Measurements from ENCODE around the gene GSTT4.
"Not testable (repeated sequence)": the region's sequence is repeated elsewhere in the genome, so short reads cannot be mapped to it uniquely, and the experiment has no call there.

Gene GSTT4

DNA sequence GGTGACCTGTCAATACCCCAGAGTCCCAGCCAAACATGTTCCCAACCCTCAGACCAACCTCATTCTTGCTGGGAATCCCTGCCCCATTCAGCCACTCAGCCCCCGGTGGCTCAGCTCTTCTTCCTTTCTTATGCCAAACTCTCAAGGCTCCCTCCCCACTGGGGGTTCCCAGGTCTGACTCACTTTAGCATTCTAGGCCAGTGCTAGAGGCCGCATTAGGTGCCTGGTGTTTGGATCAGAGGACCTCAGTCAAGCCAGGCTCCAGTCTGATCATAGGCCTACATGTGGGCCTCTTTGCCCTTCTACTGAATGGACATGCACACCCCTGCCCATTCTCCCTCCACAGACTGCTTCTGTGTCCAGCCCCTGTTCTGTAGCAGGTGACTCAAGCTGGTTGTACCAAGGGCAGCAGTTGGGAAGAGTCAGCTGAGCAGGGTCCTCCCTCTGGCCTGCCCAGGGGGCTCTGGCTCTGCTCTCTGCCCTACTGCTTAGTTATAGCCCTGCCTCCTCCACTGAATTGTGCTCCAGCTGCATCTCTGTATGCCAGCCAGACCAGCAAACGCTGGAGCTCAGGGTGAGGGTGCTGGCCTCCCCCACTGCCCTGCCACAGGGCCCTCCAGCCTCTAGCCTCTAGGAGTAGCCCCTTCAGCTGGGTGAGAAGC is 15.5 kb downstream of the GSTT4 start:
- in situ Hi-C loops (cut with MboI; ENCODE audit: low sequenced_read_pairs), result not testable (repeated sequence)

DNA sequence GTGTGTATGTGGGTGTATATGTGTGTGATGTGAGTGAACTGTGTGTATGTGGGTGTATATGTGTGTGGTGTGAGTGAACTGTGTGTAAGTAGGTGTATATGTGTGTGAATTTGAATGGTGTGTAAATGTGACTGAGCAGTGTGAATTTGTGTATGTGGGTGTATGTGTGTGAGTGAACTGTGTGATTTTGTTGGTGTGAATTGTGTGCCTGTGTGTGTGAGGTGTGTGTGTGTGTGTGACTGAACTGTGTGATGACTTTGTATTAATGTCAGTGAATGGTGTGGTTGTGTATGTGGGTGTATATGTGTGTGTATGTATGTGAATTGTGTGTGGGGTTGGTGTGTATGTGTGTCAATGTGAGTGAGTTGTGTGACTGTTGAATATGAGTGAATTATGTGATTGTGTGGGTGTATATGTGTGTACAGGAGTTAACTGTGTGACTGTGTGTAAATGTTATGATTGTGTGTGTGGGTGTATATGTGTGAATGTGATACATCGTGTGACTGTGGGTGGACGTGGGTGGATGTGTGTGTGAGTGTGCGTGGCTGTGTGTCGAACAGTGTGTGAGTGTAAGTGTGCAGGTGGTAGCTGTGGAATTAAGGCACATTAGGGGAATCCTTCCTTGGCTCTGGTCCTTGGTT is 18.6 kb downstream of the GSTT4 start:
- in situ Hi-C loops (cut with MboI; ENCODE audit: low sequenced_read_pairs), result not testable (repeated sequence)

DNA sequence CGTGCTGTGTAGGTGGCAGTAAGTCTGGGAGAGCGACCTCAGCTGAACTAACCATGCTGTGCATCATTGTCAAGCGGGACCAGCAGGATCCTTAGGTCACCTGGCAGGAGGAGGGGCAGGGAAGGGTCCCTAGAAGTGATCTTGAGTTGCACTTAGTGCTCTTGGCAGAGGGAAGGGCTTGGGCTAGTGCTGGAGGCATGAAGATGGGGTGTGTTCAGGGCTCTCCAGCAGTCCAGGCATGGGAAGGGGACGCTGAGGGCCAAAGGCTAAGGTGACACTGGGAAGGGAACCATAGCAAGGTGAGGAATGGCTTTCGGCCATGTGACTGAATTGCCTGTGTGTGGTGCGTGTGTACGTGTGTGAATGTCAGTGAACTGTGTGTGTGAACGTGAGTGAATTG is 19.2 kb downstream of the GSTT4 start:
- in situ Hi-C loops (cut with MboI; ENCODE audit: low sequenced_read_pairs), result not testable (repeated sequence)

DNA sequence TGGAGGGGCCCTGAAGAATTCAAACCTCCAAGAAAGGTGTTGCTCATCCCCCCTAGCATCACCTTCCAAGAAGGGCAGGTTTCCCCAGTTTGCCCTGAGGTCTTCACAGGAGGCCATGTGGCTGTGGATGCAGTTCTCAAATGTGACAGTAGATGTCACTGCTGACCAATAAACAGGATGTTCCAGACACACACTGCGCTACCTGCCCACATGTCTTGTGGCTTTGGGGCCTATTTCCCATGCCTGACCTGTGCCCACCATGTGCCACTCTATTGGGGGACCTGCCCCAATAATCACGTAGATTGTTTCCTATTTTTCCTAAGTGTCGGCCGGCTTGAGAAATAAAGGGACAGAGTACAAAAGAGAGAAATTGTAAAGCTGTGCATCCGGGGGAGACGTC is 20.8 kb downstream of the GSTT4 start:
- in situ Hi-C loops (cut with MboI; ENCODE audit: low sequenced_read_pairs), result no loop called here

DNA sequence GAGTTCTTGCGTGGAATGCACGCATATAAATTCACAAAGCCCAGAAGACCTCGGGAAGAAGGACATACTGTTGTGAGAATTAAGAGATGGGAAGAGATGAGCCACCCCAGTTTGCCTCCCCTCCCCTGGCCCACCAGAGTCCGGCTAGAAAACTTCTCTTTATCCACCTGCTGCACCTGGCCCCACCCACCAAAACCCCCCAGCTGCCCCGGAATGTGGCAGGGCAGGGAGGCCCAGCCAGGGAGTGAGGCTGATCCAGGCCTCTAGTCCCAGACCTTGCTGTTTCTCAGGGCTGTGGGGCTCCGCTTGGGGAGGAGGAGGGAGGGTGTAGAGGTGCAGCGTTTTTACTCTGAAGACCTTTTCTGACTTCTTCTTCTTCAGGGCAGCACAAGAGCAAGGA is 24.7 kb downstream of the GSTT4 start:
- in situ Hi-C loops (cut with MboI; ENCODE audit: low sequenced_read_pairs), result not testable (repeated sequence)

DNA sequence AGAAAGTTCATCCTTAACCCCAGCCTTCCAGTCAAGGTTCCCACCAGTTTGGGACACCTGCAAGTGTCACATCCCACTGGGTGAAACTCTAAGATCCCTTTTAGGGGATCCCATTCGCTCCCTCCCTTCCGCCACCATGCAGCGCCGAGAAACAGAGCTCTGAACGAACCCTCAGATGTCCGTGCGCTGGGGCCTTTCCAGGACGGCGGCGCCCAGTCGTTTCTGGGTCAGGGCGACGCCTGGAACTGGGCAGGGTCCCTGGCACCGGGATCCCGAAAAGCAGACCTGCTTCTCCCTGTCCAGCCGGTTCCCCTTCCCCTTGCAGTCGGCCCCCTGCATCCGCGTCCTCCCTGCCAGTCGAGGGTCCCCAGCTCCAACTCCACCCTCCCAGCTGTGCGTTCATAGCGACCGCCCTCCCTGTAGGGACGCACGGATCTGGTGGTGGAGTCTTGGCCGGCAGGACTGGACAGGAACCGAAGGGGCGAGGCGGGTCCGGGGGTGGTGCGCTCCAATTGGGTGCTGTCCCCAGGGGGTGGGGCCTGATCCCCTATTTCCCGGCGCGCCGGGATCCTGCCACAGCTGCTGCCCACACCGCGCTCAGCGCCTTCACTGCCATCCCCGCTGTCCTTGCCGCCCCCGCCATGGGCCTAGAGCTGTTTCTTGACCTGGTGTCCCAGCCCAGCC is 25.6 kb downstream of the GSTT4 start, which contains the start of gene GSTT2:
Gene GSTT2, plus strand, starts transcription at position 578 of the 684 bp plus-strand sequence.
- in situ Hi-C loops (cut with MboI; ENCODE audit: low sequenced_read_pairs), result not testable (repeated sequence)

DNA sequence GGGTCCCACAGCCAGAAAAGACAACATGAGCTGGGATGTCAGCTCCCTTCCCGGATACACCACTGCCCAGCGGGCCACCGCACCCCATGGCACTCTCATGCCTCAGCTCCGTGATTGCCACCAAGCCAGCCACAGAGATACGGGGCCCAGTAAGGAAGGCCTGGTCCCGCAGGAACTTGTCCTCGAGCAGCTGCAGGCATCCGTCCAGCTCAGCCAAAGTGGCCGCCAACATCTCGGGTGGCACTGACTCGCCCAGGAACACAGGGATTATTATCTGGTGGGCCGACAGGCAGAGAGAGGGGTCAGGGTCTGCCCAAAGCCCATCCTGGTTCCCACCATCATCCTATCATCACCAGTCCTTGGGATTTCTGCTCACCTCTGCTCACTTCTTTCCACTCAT is 27.9 kb downstream of the GSTT4 start:
- in situ Hi-C loops (cut with MboI; ENCODE audit: low sequenced_read_pairs), result not testable (repeated sequence)

DNA sequence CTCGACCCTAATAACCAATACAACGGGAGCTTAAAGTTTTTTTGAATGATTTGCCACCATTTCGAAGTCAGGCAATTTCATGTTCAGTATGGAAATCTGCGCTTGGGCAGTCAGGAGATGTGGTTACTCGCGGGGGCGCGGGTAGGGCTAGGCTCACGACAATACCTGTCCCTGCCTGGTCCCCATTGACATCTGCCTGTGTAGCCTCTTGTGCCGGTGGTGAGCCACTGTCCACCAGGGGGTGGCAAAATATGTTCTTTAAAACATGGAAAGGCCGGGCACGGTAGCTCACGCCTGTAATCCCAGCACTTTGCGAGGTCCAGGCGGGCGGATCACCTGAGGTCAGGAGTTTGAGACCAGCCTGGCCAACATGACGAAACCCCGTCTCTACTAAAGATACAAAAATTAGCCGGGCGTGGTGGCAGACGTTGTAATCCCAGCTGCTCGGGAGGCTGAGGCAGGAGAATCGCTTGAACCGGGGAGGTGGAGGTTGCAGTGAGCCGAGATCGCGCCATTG is 30.4 kb downstream of the GSTT4 start:
- in situ Hi-C loops (cut with MboI; ENCODE audit: low sequenced_read_pairs), result not testable (repeated sequence)

DNA sequence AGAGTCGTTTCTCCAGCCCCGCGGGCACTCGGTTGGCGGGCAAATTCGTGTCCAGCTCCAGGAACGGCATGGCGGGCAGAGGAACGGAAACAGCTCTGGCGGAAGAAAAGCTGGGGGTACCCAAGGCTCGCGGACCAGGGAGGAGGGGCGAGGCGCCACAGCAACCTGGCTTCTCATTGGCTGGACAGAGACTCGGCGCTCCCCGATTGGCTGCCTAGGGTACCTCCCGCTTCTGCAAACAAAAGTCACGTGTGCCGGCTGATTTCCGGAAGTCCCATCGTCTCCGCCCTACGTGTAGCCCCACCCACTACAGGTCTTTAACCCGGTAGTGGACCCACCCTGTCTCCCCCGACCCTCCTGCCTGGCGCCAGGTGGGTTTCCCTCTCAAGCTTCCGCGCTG is 30.9 kb downstream of the GSTT4 start, which contains the start of gene DDT:
Gene DDT, minus strand, starts transcription at position 97 of the 400 bp plus-strand sequence. Its CDS starts 27 bp downstream, at position 70.
- in situ Hi-C loops (cut with MboI; ENCODE audit: low sequenced_read_pairs), result not testable (repeated sequence)

DNA sequence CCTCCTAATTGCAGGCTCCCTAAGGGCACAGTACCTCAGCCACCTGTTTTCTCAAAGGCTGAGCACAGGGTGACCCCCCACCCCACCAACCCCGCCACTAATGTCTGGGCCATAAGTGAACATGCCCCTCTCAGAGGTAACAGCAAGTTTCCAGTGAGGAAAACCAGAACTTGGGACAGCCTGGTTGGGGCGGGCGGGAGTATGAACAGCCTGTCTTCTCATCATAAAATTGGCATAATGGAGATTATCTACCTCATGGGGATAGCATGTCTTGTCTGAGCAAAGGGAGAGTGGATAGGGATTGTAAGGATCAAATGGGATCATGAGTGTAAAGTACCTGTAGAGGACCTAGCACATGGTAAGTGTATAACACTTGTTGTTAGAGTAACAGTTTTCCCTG is 33.3 kb downstream of the GSTT4 start:
- in situ Hi-C loops (cut with MboI; ENCODE audit: low sequenced_read_pairs), result not testable (repeated sequence)

DNA sequence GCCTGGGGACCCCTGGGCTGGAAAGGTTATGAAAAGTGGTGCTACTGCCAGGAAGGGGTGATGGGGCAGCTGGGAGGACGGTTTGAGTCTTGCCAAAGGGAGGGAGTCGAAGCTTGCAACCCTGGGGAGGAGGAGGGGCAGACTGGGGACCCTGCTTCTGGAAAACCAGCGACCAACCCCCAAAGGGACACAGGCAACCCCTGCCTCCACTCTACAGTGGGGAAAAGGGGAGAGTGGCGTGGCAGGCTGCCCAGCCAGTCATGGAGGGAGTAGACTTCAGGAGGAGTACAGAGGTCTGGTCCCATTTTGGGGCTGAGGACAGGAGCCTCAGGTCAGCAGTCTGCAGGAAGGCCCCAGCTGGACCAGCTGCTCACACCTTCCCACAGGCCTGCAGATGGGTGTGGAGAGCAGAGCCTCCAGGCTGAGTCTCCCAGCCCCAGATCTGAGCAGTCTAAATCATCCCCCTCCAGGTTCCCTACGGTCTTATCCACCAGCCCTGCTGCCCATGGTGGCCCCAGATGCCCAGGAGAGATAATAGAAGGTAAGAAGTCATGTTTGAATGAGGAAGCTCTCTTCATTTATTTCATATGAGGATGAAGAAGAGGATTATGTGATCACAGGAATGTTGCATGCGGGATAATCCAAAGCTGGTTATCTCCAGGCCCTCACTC is 34.3 kb downstream of the GSTT4 start:
- in situ Hi-C loops (cut with MboI; ENCODE audit: low sequenced_read_pairs), result no loop called here

DNA sequence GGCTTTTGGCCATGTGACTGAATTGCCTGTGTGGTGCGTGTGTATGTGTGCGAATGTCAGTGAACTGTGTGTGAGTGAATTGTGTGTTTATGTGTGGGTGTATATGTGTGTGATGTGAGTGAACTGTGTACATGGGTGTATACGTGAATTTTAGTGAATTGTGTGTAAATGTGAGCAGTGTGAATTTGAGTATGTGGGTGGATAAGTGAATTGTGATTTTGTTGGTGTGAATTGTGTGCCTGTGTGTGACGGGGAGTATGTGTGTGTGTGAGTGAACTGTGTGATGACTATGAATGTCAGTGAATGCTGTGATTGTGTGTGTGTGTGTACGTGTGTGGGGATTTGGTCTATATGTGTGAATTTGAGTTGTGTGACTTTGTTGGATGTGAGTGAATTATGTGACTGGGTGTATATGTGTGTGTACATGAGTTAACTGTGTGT is 35.0 kb downstream of the GSTT4 start:
- in situ Hi-C loops (cut with MboI; ENCODE audit: low sequenced_read_pairs), result no loop called here

DNA sequence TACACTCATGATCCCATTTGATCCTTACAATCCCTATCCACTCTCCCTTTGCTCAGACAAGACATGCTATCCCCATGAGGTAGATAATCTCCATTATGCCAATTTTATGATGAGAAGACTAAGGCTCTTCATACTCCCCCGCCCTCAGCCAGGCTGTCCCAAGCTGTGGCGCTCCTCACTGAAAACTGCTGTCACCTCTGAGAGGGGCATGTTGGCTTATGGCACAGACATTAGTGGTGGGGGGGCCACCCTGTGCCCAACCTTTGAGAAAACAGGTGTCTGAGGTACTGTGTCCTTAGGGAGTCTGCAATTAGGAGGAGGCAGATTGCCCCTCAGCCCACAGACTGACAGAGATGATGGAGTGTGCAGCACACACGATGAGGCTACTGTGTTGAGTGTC is 36.2 kb downstream of the GSTT4 start:
- in situ Hi-C loops (cut with MboI; ENCODE audit: low sequenced_read_pairs), result no loop called here

DNA sequence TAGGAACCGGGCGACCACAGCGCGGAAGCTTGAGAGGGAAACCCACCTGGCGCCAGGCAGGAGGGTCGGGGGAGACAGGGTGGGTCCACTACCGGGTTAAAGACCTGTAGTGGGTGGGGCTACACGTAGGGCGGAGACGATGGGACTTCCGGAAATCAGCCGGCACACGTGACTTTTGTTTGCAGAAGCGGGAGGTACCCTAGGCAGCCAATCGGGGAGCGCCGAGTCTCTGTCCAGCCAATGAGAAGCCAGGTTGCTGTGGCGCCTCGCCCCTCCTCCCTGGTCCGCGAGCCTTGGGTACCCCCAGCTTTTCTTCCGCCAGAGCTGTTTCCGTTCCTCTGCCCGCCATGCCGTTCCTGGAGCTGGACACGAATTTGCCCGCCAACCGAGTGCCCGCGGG is 38.7 kb downstream of the GSTT4 start, which contains the start of gene DDTL:
Gene DDTL, plus strand, starts transcription at position 321 of the 400 bp plus-strand sequence. Its CDS starts 27 bp downstream, at position 348.
- in situ Hi-C loops (cut with MboI; ENCODE audit: low sequenced_read_pairs), result not testable (repeated sequence)

DNA sequence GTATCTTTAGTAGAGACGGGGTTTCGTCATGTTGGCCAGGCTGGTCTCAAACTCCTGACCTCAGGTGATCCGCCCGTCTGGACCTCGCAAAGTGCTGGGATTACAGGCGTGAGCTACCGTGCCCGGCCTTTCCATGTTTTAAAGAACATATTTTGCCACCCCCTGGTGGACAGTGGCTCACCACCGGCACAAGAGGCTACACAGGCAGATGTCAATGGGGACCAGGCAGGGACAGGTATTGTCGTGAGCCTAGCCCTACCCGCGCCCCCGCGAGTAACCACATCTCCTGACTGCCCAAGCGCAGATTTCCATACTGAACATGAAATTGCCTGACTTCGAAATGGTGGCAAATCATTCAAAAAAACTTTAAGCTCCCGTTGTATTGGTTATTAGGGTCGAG is 39.2 kb downstream of the GSTT4 start:
- in situ Hi-C loops (cut with MboI; ENCODE audit: low sequenced_read_pairs), result not testable (repeated sequence)

DNA sequence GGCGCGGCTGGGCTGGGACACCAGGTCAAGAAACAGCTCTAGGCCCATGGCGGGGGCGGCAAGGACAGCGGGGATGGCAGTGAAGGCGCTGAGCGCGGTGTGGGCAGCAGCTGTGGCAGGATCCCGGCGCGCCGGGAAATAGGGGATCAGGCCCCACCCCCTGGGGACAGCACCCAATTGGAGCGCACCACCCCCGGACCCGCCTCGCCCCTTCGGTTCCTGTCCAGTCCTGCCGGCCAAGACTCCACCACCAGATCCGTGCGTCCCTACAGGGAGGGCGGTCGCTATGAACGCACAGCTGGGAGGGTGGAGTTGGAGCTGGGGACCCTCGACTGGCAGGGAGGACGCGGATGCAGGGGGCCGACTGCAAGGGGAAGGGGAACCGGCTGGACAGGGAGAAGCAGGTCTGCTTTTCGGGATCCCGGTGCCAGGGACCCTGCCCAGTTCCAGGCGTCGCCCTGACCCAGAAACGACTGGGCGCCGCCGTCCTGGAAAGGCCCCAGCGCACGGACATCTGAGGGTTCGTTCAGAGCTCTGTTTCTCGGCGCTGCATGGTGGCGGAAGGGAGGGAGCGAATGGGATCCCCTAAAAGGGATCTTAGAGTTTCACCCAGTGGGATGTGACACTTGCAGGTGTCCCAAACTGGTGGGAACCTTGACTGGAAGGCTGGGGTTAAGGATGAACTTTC is 44.0 kb downstream of the GSTT4 start, which contains the start of gene GSTT2B:
Gene GSTT2B, minus strand, starts transcription at position 112 of the 688 bp plus-strand sequence. Its CDS starts 64 bp downstream, at position 48.
- in situ Hi-C loops (cut with MboI; ENCODE audit: low sequenced_read_pairs), result not testable (repeated sequence)

DNA sequence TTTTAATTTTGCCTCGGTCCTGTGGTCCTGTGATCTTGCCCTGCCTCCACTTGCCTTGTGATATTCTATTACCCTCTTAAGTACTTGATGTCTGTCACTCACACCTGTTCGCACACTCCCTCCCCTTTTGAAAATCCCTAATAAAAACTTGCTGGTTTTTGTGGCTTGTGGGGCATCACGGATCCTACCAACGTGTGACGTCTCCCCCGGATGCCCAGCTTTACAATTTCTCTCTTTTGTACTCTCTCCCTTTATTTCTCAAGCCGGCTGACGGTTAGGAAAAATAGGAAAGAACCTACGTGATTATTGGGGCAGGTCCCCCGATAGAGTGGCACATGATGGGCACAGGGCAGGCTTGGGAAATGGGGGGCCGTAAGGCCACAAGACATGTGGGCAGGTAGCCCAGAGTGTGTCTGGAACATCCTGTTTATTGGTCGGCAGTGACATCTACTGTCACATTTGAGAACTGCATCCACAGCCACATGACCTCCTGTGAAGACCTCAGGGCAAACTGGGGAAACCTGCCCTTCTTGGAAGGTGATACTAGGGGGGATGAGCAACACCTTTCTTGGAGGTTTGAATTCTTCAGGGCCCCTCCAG is 48.9 kb downstream of the GSTT4 start:
- in situ Hi-C loops (cut with MboI; ENCODE audit: low sequenced_read_pairs), result not testable (repeated sequence)

DNA sequence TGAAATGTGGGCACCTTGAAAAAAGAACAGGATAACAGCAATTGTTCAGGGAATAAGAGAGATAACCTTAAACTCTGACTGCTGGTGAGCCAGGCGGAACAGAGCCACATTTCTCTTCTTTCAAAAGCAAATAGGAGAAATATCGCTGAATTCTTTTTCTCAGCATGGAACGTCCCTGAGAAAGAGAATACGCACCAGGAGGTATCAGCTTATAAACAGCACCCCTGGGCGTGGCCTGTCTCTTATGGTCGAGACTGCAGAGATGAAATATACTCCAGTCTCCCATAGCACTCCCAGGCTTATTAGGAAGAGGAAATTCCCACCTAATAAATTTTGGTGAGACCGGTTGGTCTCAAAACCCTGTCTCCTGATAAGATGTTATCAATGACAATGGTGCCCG is 49.4 kb downstream of the GSTT4 start:
- in situ Hi-C loops (cut with MboI; ENCODE audit: low sequenced_read_pairs), result not testable (repeated sequence)

DNA sequence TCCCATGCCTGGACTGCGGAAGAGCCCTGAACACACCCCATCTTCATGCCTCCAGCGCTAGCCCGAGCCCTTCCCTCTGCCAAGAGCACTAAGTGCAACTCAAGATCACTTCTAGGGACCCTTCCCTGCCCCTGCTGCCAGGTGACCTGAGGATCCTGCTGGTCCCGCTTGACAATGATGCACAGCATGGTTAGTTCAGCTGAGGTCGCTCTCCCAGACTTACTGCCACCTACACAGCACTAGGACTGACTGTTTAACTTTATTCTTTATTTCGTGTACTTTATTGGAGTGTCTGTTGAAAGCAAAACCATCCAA is 50.3 kb downstream of the GSTT4 start:
- in situ Hi-C loops (cut with MboI; ENCODE audit: low sequenced_read_pairs), result not testable (repeated sequence)

Data from hTERT RPE-1 (cell line).